ENCODE measurements around the gene ITPR2.
"Not testable (repeated sequence)": the region's sequence is repeated elsewhere in the genome, so short reads cannot be mapped to it uniquely, and the experiment has no call there.

The ITPR2 gene

GRCh38 chr12:26622601-26623000 lies 210.4 kb downstream of the ITPR2 start:
- no peak for DNase-seq (ENCODE audit: low read depth, low spot score)

DNA sequence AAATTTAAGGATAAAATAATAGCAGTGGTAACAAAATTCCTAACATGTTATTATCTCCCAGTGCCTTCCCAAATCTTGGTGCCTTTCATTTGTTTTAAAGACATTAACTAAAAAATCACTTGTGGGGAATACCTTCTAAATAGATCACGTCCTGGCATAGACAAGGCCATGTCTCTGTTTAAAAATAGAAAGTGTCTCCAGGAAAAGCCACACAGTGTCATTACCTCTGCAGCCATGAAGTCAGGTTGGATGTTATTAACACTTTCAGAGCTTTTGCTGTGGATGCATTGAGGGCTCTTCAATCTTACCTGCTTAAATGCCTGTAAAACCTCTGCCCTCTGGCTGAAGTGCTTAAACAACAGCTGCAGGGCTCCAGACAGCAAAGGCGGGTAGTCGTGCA lies 211.1 kb downstream of the ITPR2 start:
- no peak overlapping the region for H3K4me3 ChIP-seq (ENCODE audit: low read length)
- no peak for DNase-seq (ENCODE audit: low read depth, low spot score)

More at GRCh38 chr12:26622601-26623000, 210.4 kb downstream of the ITPR2 start:
- no peak overlapping the region for H3K4me3 ChIP-seq (ENCODE audit: low read length)

- no peak overlapping the region for H3K4me3 ChIP-seq (ENCODE audit: low read length)
- no peak for DNase-seq (ENCODE audit: low read depth, low spot score)
Measured at GRCh38 chr12:26620907-26621306, 212.1 kb downstream of the ITPR2 start.

GRCh38 chr12:26617513-26617912 lies 215.5 kb downstream of the ITPR2 start:
- H3K4me3 ChIP-seq (ENCODE audit: low read length) = no peak overlapping the region
- no peak for DNase-seq (ENCODE audit: low read depth, low spot score)

- no peak overlapping the region for H3K4me3 ChIP-seq (ENCODE audit: low read length)
- DNase-seq (ENCODE audit: low read depth, low spot score) = peak; percentile 16
Measured at GRCh38 chr12:26614011-26614616, 218.9 kb downstream of the ITPR2 start.

- no peak overlapping the region for H3K4me3 ChIP-seq (ENCODE audit: low read length)
- DNase-seq (ENCODE audit: low read depth, low spot score) = no peak
Measured at GRCh38 chr12:26612203-26612602, 220.8 kb downstream of the ITPR2 start.

DNA sequence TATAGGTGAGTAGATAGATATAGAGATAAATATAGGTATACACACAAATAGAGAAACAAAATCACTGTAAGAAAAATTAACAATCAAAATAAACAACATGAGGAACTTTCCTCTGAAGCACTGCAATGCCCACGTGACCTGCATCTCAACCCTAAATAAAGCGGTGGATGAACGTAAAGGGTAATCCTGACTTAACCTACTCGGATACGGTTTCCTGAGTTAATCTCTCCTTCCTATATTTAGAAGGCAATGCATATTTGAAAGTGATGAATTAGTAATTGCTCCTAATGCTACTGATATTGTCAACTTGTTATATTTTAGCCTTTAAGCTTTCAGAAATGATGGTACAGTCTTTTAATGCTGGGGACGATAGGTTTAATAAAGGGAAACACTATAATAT lies 221.4 kb downstream of the ITPR2 start:
- DNase-seq (ENCODE audit: low read depth, low spot score) = no peak
- H3K4me3 ChIP-seq (ENCODE audit: low read length) = no peak overlapping the region

GRCh38 chr12:26610774-26611173 lies 222.2 kb downstream of the ITPR2 start:
- DNase-seq (ENCODE audit: low read depth, low spot score) = no peak

GRCh38 chr12:26609986-26610385 lies 223.0 kb downstream of the ITPR2 start:
- no peak overlapping the region for H3K4me3 ChIP-seq (ENCODE audit: low read length)
- DNase-seq (ENCODE audit: low read depth, low spot score) = no peak

More at GRCh38 chr12:26610774-26611173, 222.2 kb downstream of the ITPR2 start:
- H3K4me3 ChIP-seq (ENCODE audit: low read length) = no peak overlapping the region

DNA sequence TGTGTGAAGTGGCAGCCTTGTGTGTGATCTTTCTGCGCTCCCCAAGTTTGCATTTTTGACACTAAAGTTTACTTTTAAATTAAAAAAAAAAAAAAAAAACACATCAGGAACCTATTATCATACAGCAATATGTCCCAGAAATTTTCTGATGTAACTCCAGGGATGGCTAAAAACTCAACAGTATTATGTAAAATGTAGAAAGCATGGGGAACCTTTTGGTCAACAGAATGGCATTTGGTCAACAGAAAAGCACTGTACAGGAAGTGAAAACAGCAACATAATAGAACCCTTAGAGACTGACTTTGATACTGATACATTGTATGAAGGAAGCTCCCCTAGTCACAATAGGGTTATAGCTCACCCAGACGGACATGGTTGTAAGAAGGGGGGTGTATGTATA lies 224.3 kb downstream of the ITPR2 start:
- H3K4me3 ChIP-seq (ENCODE audit: low read length) = no peak overlapping the region
- no peak for DNase-seq (ENCODE audit: low read depth, low spot score)

GRCh38 chr12:26608273-26608672 lies 224.7 kb downstream of the ITPR2 start:
- H3K4me3 ChIP-seq (ENCODE audit: low read length) = no peak overlapping the region
- no peak for DNase-seq (ENCODE audit: low read depth, low spot score)

GRCh38 chr12:26606911-26607310 lies 226.1 kb downstream of the ITPR2 start:
- H3K4me3 ChIP-seq (ENCODE audit: low read length) = no peak overlapping the region
- DNase-seq (ENCODE audit: low read depth, low spot score) = no peak

- not testable (repeated sequence) for H3K4me3 ChIP-seq (ENCODE audit: low read length); DNase-seq (ENCODE audit: low read depth, low spot score)
Measured at GRCh38 chr12:26604813-26605212, 228.2 kb downstream of the ITPR2 start.

DNA sequence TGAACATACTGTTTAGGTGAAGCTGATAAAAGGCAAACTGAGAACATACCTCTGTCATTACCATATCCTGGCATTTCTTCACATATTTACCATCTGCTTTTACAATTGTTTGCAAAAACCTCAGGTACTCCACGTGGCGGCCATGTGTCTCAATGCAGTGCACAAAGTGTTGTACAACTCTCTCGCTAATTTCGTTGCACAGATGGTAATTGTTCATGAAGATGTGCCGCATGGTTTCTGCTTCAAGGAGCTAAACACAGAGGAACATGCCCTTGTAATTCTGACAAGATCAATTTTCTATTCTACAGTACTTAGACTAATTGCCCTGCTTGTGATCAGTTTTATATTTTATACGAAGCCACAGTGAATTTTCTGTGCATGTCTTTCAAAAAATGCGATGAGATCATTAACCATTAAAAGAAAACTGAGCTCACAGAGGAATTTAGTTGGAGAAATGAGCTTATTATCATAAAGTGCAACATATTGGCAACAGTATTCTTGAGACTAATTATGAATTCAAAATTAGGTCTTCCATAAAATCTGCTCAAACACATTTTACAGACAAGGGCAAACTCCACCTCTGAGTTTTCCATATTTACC lies 233.8 kb downstream of the ITPR2 start:
- no peak for DNase-seq (ENCODE audit: low read depth, low spot score)

DNA sequence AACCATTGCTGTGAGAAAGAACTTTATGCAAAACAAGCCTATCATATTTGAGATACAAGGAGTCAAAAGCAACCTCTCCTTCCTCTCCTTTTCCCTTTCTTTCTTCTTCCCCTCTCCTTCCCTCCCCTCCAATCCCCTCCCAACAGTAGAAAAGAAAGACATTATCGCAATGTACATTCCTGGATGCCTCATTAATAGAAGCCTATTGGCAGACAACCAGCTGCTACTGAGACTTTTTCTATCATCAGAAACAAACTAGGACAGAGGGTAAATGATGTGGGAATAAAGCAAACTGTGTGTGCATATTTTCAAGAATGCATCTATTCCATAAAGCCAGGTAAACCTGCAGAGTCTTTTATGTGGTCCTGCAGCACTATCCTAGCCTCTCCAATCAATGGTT lies 237.2 kb downstream of the ITPR2 start:
- DNase-seq (ENCODE audit: low read depth, low spot score) = no peak
- no peak overlapping the region for H3K4me3 ChIP-seq (ENCODE audit: low read length)

More for the DNA sequence above, 233.8 kb downstream of the ITPR2 start:
- H3K4me3 ChIP-seq (ENCODE audit: low read length) = no peak overlapping the region

DNA sequence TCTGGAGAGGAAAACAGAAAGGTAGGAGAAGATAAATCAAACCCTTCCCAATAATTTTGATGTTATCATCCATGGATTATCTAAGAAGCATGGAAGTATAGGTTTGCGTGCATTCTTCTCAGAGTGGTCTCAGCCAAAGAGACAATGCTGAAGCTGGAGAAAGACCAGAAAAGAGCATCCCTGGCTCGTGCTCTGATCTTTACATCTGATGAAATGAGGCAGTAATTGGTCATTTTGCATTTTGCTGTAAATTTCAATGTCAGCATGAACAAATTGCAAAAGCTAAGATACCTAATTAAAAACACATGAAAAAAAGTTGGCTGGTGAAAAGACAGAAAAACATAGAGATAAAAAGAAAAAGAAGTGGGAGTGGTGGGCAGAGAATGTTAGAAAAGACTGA lies 252.4 kb downstream of the ITPR2 start:
- H3K4me3 ChIP-seq (ENCODE audit: low read length) = no peak overlapping the region
- DNase-seq (ENCODE audit: low read depth, low spot score) = no peak

- no peak for DNase-seq (ENCODE audit: low read depth, low spot score)
- H3K4me3 ChIP-seq (ENCODE audit: low read length) = no peak overlapping the region
Measured at GRCh38 chr12:26576266-26576665, 256.7 kb downstream of the ITPR2 start.

GRCh38 chr12:26573225-26573909 lies 259.6 kb downstream of the ITPR2 start:
- H3K4me3 ChIP-seq (ENCODE audit: low read length) = no peak overlapping the region
- DNase-seq (ENCODE audit: low read depth, low spot score) = no peak

GRCh38 chr12:26572137-26572536 lies 260.9 kb downstream of the ITPR2 start:
- H3K4me3 ChIP-seq (ENCODE audit: low read length) = no peak overlapping the region
- DNase-seq (ENCODE audit: low read depth, low spot score) = no peak

- H3K4me3 ChIP-seq (ENCODE audit: low read length) = no peak overlapping the region
- no peak for DNase-seq (ENCODE audit: low read depth, low spot score)
Measured at GRCh38 chr12:26571560-26571959, 261.4 kb downstream of the ITPR2 start.

DNA sequence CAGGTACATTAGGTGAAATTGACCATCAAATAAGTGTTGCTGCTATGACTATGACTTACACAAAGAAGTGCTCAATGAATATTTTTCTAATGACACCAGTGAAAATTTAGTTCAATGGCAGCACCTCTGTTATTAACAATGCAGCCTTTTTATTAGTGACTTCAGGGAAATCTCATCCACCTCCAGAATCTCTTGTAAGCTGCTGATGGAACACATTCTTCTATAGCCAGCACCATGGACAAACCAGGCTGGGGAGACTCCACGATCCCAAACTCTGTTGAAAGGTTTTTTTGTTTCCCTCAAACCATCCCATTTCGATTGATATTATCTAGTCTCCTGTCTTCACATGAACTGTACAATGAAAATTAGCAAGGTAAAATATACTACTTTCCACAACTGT lies 265.9 kb downstream of the ITPR2 start:
- no peak overlapping the region for H3K4me3 ChIP-seq (ENCODE audit: low read length)
- DNase-seq (ENCODE audit: low read depth, low spot score) = no peak

Data from Jurkat, Clone E6-1 (cell line).